WERI-Rb-1 (cell line): ENCODE results near the gene TF.

ENCODE experiments used
- DNase-seq: peaks from one replicate; pipeline ENCODE4 v3.0.0-alpha.2; 2020
- H3K27ac ChIP-seq: fragments of 250-450 bp; sonication (Bioruptor Pico); 2 replicates; pipeline ENCODE4 v1.5.1; 2020; ENCODE audit warnings: mild to moderate bottlenecking, moderate library complexity
- H3K27me3 ChIP-seq: fragments of 250-450 bp; sonication (Bioruptor Pico); 2 replicates; pipeline ENCODE4 v1.5.1; 2021; ENCODE audit warnings: mild to moderate bottlenecking, low read depth, moderate library complexity; ENCODE audit not compliant: insufficient read depth, severe bottlenecking
- H3K36me3 ChIP-seq: fragments of 250-450 bp; sonication (Bioruptor Pico); 2 replicates; pipeline ENCODE4 v1.5.1; 2020; ENCODE audit warnings: mild to moderate bottlenecking, moderate library complexity
- H3K4me3 ChIP-seq: 2 replicates; pipeline ENCODE4 v1.5.1; 2011; ENCODE audit warnings: low read depth, mild to moderate bottlenecking, control low read depth, low read length
- H3K9me3 ChIP-seq: fragments of 250-450 bp; sonication (Bioruptor Pico); 2 replicates; pipeline ENCODE4 v1.5.1; 2021; ENCODE audit warnings: mild to moderate bottlenecking, moderate library complexity; ENCODE audit not compliant: severe bottlenecking
- CTCF ChIP-seq: IDR thresholded peaks from 2 replicates; pipeline ENCODE4 v1.5.1; 2011; ENCODE audit warnings: low read depth, mild to moderate bottlenecking, control low read depth, inconsistent platforms, low read length

The TF gene

DNA sequence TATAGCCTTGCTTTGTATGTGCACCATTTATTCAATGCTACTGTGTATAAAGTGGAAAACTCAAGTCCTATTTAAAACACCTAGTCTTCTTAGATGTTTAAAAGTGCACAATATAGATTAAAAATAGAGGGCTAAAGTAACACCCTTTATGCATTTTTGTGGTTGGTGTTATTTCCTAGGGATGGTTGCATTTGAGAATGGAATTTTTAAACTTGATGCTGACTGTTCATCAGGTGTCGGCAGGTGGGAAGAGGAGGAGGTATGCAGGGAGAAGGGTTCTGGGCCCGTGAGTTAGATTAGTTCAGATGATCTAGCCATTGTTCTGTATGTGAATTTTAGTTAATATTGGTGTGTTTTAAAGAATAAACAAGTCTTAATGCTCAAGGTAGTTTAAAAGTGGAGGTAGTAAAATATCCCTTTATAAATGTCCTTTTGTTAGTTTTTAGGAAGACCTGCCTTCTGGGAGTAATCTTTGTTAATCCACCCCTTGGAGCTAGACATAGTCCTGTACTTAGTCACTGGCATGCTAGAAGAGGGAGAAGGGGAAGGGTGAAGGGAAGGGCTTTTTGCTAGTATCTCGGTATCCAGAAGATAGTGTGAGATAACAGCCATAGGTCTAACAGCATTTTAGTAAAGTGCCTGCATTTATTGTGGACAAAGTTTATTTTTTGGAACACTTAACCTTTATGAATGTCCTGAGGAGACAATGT, 51.4 kb downstream of the TF start:
- no peak for TF ChIP-seq CTCF
- no peak overlapping the region for H3K27ac ChIP-seq

GRCh38 chr3:133799794-133800585, 53.8 kb downstream of the TF start:
- Histone ChIP-seq H3K4me3 (no peak overlapping the region), H3K27ac (no peak overlapping the region), H3K36me3 (no peaks in the 10 kb centered on the region), H3K9me3 (no peaks in the 10 kb centered on the region), H3K27me3 (no peaks in the 10 kb centered on the region)
- no peak for TF ChIP-seq CTCF
- no peak for DNase-seq

More for the DNA sequence above, 51.4 kb downstream of the TF start:
- H3K27me3 ChIP-seq: no peaks in the 10 kb centered on the region
- H3K9me3 ChIP-seq: peaks cover under 1% of the 10 kb centered on the region
- no peak for DNase-seq
- H3K4me3 ChIP-seq: no peak overlapping the region
- no peaks in the 10 kb centered on the region for H3K36me3 ChIP-seq

GRCh38 chr3:133803469-133803868, 57.3 kb downstream of the TF start:
- H3K27me3 ChIP-seq: no peaks in the 10 kb centered on the region
- no peaks in the 10 kb centered on the region for H3K9me3 ChIP-seq
- no peak for DNase-seq
- H3K36me3 ChIP-seq: peaks cover 10% of the 10 kb centered on the region
- H3K27ac ChIP-seq: no peak overlapping the region
- no peak for TF ChIP-seq CTCF
- no peak overlapping the region for H3K4me3 ChIP-seq

- Histone ChIP-seq H3K9me3 (no peaks in the 10 kb centered on the region), H3K36me3 (peaks cover 14% of the 10 kb centered on the region), H3K27ac (no peak overlapping the region), H3K27me3 (no peaks in the 10 kb centered on the region), H3K4me3 (peak overlapping the region; percentile 77)
- TF ChIP-seq CTCF: no peak
- DNase-seq: no peak
These were observed 58.7 kb downstream of the TF start for GRCh38 chr3:133804896-133805295.

GRCh38 chr3:133805384-133805701, 59.1 kb downstream of the TF start:
- DNase-seq: no peak
- H3K27me3 ChIP-seq: no peaks in the 10 kb centered on the region
- H3K36me3 ChIP-seq: peaks cover 16% of the 10 kb centered on the region
- TF ChIP-seq CTCF: no peak
- no peak overlapping the region for H3K27ac ChIP-seq
- H3K4me3 ChIP-seq: peak overlapping the region; percentile 77
- H3K9me3 ChIP-seq: no peaks in the 10 kb centered on the region
